Measurements from ENCODE around the gene TRIM9. TPM values are rescaled to one million over a fixed set of nuclear protein-coding genes. Genes with fewer than 3 reads are reported as not detected.
A peak's percentile ranks its signal among the peaks of the same experiment; 100 is the strongest.

TRIM9 gene
- total RNA-seq, 1 donor, result 3.2 TPM

DNA sequence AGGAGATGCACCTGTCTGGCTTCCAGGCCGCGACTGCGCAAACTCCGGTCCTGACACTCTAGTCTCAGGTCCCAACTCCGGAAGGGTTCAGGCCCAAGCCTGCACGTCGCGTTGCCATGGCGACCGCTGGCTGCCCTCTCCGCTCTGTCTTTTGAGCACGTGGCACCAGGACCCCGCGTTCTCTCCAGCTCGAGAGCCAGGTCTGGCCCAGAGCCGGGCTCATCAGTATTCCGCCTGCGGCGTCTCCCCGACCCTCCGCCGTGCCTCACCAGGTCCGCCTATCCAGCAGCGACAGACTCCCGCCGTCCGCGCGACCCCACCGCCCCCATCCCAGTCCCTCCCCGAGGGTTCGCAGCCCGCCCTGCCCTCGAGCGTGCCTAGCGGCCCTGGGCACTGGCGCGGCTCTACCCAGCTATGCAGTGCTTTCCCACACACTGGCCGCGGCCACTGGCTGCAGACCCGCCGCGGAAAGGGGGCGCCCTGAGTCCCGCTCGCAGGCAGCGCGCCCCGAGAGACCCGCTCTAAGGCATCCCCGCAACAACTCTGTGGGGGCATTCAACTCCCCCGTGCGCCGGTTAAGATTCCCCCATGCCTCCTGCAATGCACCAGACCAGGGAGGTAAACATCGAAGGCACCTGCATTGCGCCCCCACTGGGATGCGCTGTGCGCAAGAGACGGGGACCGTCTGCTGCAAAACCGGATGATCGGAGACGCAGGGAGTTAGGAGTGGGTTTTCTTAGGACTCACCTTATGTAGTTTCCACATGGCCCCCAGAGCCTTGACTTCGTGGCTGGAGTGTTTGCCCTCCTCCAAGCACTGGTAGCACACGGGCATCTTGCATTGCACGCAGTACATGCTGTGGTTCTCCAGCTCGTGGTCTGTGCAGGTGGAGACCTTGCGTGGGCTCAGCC, 1.3 kb downstream of the TRIM9 start:
- DNase-seq (ENCODE audit: low read depth in 2 of 3, low spot score in 2 of 3), result peak in 2 of 3 donors; percentile 53 to 56

DNA sequence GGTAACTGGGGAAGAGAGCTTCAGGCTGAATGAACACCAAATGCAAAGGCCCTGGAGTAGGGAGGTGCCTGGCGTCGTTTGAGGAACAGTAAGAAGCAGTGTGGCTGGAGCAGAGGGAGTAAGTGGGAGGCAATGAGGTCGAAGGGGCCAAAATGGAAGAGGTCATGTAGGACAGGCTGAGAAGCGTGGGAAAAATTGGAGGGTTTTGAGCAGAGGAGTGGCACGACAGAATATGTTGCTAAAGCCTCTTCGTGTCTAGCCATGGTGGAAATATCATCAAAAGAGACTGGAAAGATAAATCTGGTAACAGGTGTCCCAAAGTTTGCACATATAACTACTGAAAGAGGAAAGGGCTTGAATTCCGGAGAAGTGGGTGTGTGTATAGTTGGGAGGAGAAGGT, 1.9 kb downstream of the TRIM9 start:
- no peak for DNase-seq (ENCODE audit: low read depth in 2 of 3, low spot score in 2 of 3)

DNA sequence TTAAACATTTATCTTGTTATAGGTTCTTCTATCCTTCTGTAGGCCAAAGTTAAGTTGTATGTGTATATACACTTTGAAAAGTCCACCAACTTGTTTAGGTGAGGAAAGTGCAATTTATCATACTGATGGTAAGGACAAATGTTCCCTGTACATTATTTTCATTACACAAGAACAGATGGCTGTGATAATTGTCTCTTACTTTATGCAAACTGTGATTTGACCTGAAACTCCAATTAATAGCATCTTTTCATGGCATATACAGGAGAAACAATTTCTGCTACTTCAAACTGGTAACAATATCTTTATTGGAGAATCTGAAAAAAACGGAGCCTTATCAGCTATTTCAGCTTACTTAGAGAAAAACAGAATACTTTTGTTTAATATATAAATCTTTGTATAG, 5.6 kb downstream of the TRIM9 start:
- no peak for DNase-seq (ENCODE audit: low read depth in 2 of 3, low spot score in 2 of 3)

DNA sequence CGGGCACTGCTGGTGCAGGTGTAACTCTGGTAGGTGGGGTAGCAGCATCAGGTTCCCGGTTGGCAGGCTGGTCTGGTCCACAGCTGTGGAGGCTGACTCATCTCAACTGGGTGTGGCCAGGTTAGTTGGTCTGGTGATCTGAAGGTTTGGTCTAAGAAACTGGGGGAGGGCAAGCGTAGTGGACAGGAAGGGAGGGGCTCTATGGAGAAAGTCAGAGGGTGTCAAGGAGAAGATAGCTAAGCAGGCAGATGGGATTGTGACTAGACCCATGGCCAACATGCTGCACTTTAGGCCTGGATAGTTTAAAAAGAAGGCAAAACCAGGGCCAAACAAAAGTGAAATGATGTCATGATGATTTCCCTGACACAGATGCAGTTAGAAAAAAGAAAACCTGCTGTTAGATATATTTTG, 7.9 kb downstream of the TRIM9 start:
- no peak for DNase-seq (ENCODE audit: low read depth in 2 of 3, low spot score in 2 of 3)

DNA sequence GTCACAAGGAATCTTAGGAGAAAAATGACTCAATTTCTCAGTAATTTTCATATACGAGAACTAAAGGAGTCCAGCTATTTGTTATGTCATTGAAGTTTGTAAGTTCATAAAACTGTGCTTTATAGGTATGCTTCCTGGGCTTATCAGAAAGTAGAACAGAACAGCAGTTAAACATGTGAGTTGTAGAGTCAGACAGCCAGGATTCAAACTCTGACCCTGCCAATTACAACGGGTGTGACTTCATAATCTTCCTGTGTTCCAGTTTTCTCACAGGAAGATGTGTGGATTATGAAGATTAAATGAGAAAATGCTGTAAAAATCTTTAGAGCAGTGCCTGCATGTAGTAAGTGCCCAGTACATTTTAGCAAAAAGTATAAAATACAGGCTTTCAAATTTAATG, 8.9 kb downstream of the TRIM9 start:
- DNase-seq (ENCODE audit: low read depth in 2 of 3, low spot score in 2 of 3), result no peak

DNA sequence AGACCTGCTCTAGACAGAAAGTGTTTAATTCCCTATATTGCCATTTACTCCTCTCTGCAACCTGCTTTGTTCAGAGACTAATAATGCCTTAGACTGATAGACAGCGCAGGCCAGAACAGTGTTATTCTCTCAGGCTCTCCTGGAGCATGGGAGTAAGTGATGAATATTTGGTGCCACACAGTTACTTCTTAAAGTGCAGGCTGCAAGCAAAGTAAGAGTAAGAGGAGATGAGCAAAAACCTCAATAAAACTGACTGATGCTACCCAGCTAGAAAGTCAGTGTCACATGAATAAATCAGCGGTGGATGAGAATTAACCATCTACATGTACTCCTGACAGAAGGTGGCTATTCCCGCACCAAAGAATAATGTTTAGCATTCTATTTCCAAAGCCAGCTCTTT, 9.9 kb downstream of the TRIM9 start:
- no peak for DNase-seq (ENCODE audit: low read depth in 2 of 3, low spot score in 2 of 3)

DNA sequence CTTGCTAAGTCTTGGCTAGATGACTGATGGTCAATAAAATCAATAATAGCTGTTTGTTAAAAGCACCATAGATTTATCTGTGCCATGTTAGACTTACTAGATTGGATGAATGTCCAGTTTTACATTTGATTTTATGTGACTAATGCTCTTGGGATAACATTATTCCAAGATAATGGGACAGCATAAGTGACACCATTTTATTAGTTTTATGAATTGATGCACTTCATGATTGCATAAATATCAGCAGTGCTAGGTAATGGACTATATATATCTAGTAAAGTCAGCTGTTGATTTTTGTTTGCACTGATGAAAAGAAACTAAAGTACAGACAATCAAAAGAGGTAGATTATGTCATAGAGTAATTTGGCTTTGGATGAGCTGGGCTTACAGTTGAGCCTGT, 10.4 kb downstream of the TRIM9 start:
- DNase-seq (ENCODE audit: low read depth in 2 of 3, low spot score in 2 of 3), result no peak

DNA sequence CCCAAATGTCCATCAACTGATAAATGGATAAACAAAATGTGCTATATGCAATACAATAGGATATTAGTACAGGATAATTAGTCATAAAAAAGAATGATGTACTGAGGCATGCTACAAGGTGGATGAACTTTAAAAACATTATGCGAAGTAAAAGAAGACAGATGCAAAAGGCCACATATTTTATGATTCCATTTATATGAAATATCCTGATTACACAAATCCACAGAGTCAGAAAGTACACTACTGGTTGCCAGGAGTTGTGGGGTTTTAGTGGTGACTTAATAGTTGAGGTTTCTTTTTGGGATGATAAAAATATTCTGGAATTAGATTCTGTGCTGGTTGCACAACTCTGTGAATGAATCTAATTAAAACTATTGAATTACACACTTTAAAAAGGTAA, 12.6 kb downstream of the TRIM9 start:
- DNase-seq (ENCODE audit: low read depth in 2 of 3, low spot score in 2 of 3), result no peak

DNA sequence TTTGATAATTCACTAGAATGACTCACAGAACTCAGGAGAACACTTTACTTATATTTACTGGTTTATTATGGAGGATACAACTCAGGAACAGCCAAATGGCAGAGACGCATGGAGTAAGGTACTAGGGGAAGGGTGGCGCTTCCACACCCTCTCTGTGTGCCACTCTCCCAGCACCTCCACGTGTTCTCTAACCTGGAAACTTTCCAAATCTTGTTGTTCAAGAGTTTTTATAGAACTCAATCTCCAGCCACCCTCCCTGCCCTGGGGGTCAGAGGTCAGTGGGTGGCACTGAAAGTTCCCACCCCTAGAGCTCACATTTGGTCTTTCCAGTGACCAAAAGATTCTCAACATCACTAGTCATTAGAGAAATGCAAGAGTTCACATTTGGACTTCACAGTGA, 13.2 kb downstream of the TRIM9 start:
- no peak for DNase-seq (ENCODE audit: low read depth in 2 of 3, low spot score in 2 of 3)

DNA sequence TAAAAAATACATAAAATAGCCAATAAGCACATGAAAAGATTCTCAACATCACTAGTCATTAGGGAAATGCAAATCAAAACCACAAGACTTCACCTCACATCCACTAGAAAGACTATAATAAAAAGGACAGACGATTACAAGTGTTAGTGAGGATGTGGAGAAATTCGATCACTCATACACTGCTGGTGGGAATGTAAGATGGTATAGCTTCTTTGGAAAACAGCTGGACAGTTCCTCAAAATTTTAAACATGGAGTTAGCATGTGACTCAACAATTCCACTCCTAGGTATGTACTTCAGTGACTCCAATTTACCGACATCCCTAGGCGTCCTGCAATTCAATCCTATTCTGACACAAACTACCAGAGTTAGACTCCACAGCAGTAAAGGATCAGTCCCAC, 13.7 kb downstream of the TRIM9 start:
- DNase-seq (ENCODE audit: low read depth in 2 of 3, low spot score in 2 of 3), result no peak

DNA sequence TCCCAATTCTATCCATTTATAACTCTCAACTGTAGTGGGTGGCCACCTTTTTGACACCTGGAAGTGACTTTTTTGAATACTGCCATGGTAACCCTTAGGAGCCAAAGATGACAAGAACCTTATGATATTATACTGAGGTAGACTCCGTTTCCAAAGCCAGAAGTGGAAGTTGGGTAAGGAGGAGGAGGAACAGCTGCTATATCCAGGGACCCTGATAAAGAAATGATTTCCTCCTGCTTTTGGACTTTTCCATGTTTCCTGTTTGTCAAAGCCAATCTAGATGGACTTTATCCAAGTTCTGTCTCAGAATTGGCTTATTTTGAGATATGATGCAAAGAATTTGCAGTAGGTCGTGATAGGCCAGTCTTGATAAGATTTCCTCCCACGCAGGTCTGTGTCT, 14.3 kb downstream of the TRIM9 start:
- DNase-seq (ENCODE audit: low read depth in 2 of 3, low spot score in 2 of 3), result no peak

DNA sequence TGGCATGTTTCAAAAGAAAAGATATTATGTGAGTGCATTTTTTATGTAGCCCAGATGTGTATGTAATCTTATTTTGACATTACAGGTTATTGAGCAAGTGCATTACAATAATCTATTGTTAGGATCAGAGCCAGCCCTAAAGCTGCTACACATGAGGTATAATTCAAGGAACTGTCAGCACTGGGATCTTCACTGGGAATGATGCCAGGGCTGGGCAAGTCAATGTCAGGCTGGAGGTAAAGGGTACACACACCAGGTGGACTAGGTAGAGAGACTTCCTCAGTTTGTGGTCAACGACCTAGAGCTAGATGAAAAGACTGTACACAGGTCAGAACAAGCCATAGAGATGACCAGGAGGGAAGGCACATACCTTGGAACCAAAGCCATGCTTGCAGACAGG, 15.4 kb downstream of the TRIM9 start:
- DNase-seq (ENCODE audit: low read depth in 2 of 3, low spot score in 2 of 3), result no peak

DNA sequence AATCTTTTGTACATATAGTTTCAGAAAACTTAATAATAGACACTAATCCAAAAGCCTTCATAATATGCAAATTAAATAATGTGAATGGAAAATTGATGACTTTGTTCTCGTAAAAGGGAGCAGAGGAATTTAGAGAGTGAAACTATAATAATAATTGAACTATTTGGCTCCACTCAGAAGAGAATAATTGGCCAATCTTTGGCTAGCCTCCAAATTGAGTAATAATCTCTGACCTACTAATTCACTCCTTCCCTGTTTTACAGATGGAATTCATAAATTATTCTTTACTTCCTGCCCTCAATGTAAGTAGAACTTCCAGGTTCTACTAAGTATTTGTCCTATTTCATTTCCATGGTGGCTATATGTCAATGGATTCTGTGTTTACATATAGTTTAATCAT, 15.8 kb downstream of the TRIM9 start:
- no peak for DNase-seq (ENCODE audit: low read depth in 2 of 3, low spot score in 2 of 3)

DNA sequence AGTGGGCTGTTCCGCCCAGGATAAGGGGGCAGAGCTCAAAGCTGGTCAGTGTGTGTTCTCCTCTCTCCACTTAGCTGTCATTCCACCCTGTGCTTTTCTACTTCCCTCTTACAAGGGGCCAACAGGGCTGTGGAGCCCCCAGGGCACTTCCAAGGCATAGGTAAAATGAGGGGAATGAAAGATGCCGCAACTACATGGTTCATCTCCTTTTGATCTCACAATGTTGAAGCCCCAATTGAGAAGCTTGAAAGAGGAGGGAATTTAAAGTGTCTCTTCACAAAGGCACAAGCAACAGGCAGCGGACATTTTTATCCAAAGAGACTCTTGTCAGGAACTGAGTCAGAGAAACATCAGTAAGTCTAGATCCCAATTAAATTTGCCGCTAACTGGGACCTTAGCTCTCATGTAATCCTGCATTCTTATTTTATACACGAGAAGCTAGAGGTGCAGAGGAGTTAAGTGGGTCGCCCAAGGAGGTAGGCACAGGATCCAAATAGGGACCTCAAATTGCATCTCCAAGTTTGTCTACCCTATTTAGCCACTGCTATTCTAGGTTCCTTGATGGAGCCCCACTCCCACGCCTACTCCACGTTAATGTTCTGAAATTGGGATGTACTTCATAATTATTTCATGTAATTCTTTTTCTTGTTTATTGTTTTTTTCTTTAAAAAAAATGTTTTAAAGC, 20.1 kb downstream of the TRIM9 start:
- DNase-seq (ENCODE audit: low read depth in 2 of 3, low spot score in 2 of 3), result no peak

DNA sequence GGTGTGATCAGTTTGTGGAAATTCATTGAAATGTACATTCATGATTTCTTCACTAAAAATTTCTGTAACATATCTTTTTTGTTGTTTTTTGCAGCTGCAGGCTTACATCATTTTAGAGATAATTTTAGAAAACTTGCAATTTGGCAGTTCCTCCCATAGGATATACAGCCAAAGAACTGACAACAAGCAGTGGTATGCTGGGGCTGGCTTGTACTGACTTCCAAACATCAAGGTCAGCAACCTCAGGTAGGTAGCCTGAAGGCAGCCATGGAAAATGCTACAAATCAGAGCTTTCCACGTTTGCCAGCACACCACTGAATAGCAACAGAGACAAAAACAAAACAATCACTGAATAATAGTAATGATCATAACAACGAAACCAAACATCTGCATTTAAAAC, 21.2 kb downstream of the TRIM9 start:
- no peak for DNase-seq (ENCODE audit: low read depth in 2 of 3, low spot score in 2 of 3)

DNA sequence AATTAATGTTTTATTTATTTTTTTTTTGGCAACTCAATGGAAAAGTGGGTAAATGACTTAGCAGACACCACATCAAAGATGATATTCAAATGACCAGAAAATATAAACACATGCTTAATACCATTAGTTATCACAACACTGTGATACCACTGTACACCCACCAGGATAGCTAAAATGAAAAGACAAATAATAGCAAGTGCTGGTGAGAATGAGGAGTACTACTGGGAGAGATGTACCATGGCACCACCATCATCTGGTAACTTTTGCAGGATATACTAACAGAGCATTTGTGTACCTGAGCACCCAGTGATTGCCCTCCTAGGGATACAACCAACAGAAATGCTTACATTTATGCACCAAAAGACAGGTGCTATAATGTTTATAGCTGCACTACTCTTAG, 21.9 kb downstream of the TRIM9 start:
- no peak for DNase-seq (ENCODE audit: low read depth in 2 of 3, low spot score in 2 of 3)

DNA sequence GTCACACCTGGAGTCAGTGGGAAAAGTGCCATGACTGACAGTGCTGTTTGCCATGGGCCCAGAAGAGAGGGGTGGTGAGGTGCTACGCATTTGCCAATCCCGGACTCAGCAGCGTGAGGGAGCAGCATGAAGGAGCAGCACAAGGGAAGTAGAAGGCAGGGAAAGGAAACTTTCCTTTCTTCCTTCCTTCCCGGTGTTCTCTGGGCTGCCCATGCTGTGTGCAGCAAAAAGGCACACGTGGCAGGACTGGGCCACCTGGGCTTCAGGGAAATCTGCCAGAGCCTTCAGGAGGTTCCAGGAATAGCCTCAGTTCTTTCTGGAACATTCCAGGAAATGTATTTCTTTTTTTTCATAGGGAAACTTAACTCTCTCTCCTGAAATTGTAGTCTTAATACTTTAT, 23.0 kb downstream of the TRIM9 start:
- DNase-seq (ENCODE audit: low read depth in 2 of 3, low spot score in 2 of 3), result no peak

DNA sequence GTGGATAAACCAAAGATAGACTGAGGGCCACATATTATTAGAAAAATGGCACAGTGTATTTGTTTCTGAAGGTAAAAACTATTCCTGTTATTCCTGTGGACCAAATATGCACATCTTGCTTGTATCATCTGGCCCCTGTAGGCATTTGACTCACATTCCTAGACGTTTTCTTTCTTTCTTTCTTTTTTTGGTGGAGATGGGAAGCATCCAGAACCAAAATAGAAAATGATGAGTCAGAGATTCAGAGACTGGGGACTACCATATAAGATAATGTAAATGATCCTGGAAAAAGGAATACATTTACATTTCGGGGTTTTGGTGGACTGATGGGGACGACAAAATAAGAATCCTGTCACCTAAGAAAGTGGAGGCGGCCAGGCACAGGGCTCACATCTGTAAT, 24.2 kb downstream of the TRIM9 start:
- no peak for DNase-seq (ENCODE audit: low read depth in 2 of 3, low spot score in 2 of 3)

DNA sequence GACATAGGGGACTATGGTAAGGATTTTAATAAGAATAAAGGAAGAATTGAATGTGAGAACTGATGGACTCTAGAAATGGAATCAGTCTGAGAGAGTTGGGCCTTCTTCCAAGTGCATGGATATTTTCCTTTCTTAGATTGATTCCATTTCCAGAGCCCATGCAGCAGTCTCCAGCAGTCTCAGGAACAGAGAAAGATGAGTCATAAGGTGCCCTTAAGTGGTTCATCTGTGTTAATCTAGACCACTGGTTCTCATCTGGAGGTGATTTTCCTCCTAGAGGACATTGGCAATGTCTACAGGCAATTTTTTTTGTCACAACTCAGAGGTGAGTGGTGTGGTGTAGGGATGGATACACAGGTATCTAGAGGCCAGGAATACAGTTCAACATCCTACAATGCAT, 25.9 kb downstream of the TRIM9 start:
- no peak for DNase-seq (ENCODE audit: low read depth in 2 of 3, low spot score in 2 of 3)

DNA sequence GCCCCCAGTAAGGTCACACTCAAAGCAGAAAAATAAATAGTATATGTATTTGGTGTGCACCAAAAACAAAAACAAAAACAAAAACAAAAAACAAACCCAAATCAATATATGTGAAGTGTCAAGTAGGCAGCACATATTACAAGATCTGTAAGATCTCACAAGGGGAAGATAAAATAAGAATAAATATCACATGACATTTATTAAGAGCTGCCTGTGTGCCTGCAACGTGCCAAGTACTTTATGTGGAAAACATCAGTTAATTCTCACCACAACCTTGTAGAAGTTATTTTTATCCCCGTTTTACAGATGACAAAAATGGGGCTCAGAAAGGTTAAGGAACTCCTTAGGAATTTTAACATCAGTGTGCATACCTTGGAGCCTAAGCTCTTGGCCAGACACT, 26.6 kb downstream of the TRIM9 start:
- DNase-seq (ENCODE audit: low read depth in 2 of 3, low spot score in 2 of 3), result no peak

DNA sequence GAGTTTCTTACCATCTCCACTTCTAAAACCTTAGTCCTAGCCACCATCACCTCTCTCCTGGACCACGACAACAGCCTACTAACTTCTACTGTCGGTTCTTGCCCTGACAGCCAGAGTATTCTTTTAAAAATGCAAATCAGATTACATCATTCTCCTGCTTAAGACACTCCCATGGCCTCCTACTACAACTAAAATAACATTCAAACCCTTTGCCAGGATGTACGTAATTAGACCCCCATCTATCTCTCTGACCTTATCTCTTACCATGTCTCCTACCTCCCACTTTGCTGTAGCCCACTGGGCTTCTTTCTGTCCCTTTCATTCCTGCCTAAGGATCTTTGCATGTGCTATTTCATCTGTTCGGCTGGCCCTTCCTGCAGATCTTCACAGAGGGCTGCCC, 27.6 kb downstream of the TRIM9 start:
- DNase-seq (ENCODE audit: low read depth in 2 of 3, low spot score in 2 of 3), result no peak

DNA sequence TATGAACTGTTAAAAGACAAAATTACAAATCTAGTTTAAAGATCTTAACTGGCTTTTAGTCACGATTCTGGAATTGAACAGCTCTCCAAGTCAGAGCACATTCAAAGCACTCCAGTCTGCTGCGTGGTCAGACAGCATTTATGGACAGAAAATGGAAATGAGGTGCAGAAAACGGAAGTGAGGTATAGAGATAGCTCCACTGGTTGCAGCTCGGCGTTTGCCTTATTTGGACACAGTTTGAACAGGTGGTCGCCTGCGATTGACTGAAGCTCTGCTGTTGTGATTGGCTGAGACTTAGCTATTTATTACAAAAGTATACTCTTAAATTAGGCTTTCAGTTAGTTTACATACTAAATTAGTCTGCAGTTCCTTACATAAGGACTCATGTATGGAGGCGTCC, 28.3 kb downstream of the TRIM9 start:
- no peak for DNase-seq (ENCODE audit: low read depth in 2 of 3, low spot score in 2 of 3)
